DND-41 (cell line): Measurements from ENCODE around the gene SLC17A9.

Experiments
- ATAC-seq: fragments of 200-7000 bp; cut with Tn5 transposase; 3 replicates; pipeline ENCODE4 v1.9.1; 2021; ENCODE audit warnings: low read depth; ENCODE audit not compliant: insufficient read depth
- DNase-seq: peaks from one replicate; pipeline ENCODE4 v3.0.0-alpha.2; 2020
- H2AFZ ChIP-seq: 2 replicates; pipeline ENCODE4 v1.6.0; 2012; ENCODE audit warnings: low read depth, low read length
- H3K27ac ChIP-seq: 2 replicates; pipeline ENCODE4 v1.5.1; 2012; ENCODE audit warnings: low read length, inconsistent platforms
- H3K27me3 ChIP-seq: fragments of 200-600 bp; sonication (generic); 2 replicates; pipeline ENCODE4 v1.6.0; 2012; ENCODE audit warnings: low read length, mild to moderate bottlenecking, inconsistent platforms; ENCODE audit not compliant: insufficient read depth, poor library complexity
- H3K36me3 ChIP-seq: 2 replicates; pipeline ENCODE4 v1.5.1; 2012; ENCODE audit warnings: low read length, inconsistent platforms; ENCODE audit not compliant: insufficient read depth
- H3K4me1 ChIP-seq: 2 replicates; pipeline ENCODE4 v1.5.1; 2012; ENCODE audit warnings: mild to moderate bottlenecking, low read length; ENCODE audit not compliant: insufficient read depth
- H3K4me2 ChIP-seq: 2 replicates; pipeline ENCODE4 v1.6.0; 2012; ENCODE audit warnings: mild to moderate bottlenecking, moderate library complexity, low read length, inconsistent platforms; ENCODE audit not compliant: insufficient read depth
- H3K4me3 ChIP-seq, 2 experiments: fragments of 200-600 bp in 1 of 2; shearing (Covaris generic) in 1 of 2; 2 replicates each; pipeline ENCODE4 v1.5.1; 2012 to 2016; ENCODE audit warnings: inconsistent platforms in 2 of 2, low read length in 2 of 2, mild to moderate bottlenecking in 2 of 2, low read depth in 1 of 2, moderate library complexity in 1 of 2
- H3K79me2 ChIP-seq: 2 replicates; pipeline ENCODE4 v1.6.0; 2012; ENCODE audit warnings: low read length, inconsistent platforms; ENCODE audit not compliant: insufficient read depth
- H3K9ac ChIP-seq: 2 replicates; pipeline ENCODE4 v1.6.0; 2012; ENCODE audit warnings: low read depth, mild to moderate bottlenecking, inconsistent platforms, low read length, moderate library complexity
- H3K9me3 ChIP-seq: 2 replicates; pipeline ENCODE4 v1.5.1; 2012; ENCODE audit warnings: low read length, moderate library complexity, mild to moderate bottlenecking, inconsistent platforms; ENCODE audit not compliant: insufficient read depth, severe bottlenecking
- H4K20me1 ChIP-seq: 2 replicates; pipeline ENCODE4 v1.6.0; 2012; ENCODE audit warnings: low read length; ENCODE audit not compliant: insufficient read depth
- CTCF ChIP-seq: IDR thresholded peaks from 2 replicates; pipeline ENCODE4 v1.5.1; 2012; ENCODE audit warnings: borderline replicate concordance, low read length, moderate library complexity, mild to moderate bottlenecking; ENCODE audit not compliant: poor library complexity, severe bottlenecking; ENCODE audit errors: extremely low read depth
- EZH2 ChIP-seq: IDR thresholded peaks from 3 replicates; pipeline ENCODE4 v1.6.1; 2012; ENCODE audit warnings: borderline replicate concordance, low read depth, mild to moderate bottlenecking, moderate library complexity, low read length, inconsistent platforms; ENCODE audit not compliant: severe bottlenecking

SLC17A9 gene

GRCh38 chr20:62969939-62970306, 17.4 kb downstream of the SLC17A9 start:
- Histone ChIP-seq H4K20me1 (no peaks in the 10 kb centered on the region), H3K79me2 (no peaks in the 10 kb centered on the region), H2AFZ (no peak overlapping the region), H3K9me3 (no peaks in the 10 kb centered on the region), H3K9ac (no peak overlapping the region), H3K4me3 (no peak overlapping the region), H3K4me1 (peaks cover 11% of the 10 kb centered on the region), H3K36me3 (no peaks in the 10 kb centered on the region), H3K4me2 (no peak overlapping the region), H3K27ac (no peak overlapping the region), H3K27me3 (no peaks in the 10 kb centered on the region)
- TF ChIP-seq EZH2 (no peak), CTCF (no peak)
- ATAC-seq (no peak), DNase-seq (no peak)

GRCh38 chr20:62970307-62971210, 18.1 kb downstream of the SLC17A9 start:
- H3K79me2 ChIP-seq = no peaks in the 10 kb centered on the region
- no peak overlapping the region for H3K4me2 ChIP-seq
- ATAC-seq = no peak
- no peak overlapping the region for H3K4me3 ChIP-seq
- no peak for DNase-seq
- H3K9me3 ChIP-seq = no peaks in the 10 kb centered on the region
- no peaks in the 10 kb centered on the region for H3K27me3 ChIP-seq
- no peak overlapping the region for H3K27ac ChIP-seq
- no peaks in the 10 kb centered on the region for H4K20me1 ChIP-seq
- H2AFZ ChIP-seq = no peak overlapping the region
- no peak overlapping the region for H3K9ac ChIP-seq
- H3K36me3 ChIP-seq = no peaks in the 10 kb centered on the region
- TF ChIP-seq EZH2 = no peak
- TF ChIP-seq CTCF = no peak
- peaks cover 11% of the 10 kb centered on the region for H3K4me1 ChIP-seq

- H3K4me3 ChIP-seq = no peak overlapping the region
- H3K79me2 ChIP-seq = no peaks in the 10 kb centered on the region
- H3K9me3 ChIP-seq = no peaks in the 10 kb centered on the region
- H3K4me1 ChIP-seq = peaks cover 11% of the 10 kb centered on the region
- H4K20me1 ChIP-seq = no peaks in the 10 kb centered on the region
- no peak overlapping the region for H3K9ac ChIP-seq
- no peaks in the 10 kb centered on the region for H3K27me3 ChIP-seq
- H3K4me2 ChIP-seq = no peak overlapping the region
- ATAC-seq (no peak), DNase-seq (no peak)
- no peak overlapping the region for H2AFZ ChIP-seq
- no peak overlapping the region for H3K27ac ChIP-seq
- H3K36me3 ChIP-seq = no peaks in the 10 kb centered on the region
- no peak for TF ChIP-seq EZH2
- no peak for TF ChIP-seq CTCF
These were observed 18.9 kb downstream of the SLC17A9 start for GRCh38 chr20:62971211-62971949.
